Activated naive CD8-positive, alpha-beta T cell treated with anti-CD3 and anti-CD28 coated beads, Interleukin-2, amount 50 U/mL, for 24 hours (primary cell): ENCODE measurements around the gene ARHGAP24.
"Not testable (repeated sequence)": the region's sequence is repeated elsewhere in the genome, so short reads cannot be mapped to it uniquely, and the experiment has no call there.

Experiments used
- ATAC-seq: fragments of 150-1000 bp; cut with Tn5 transposase; one replicate; pipeline ENCODE4 v1.10.0; 2021
- DNase-seq: peaks from one replicate; pipeline ENCODE4 v3.0.0; 2021
- H3K27ac Mint-ChIP-seq: one replicate; pipeline ENCODE4 v1.8.0; 2021; ENCODE audit warnings: mild to moderate bottlenecking, mixed read lengths
- H3K27me3 Mint-ChIP-seq: one replicate; pipeline ENCODE4 v1.8.0; 2021; ENCODE audit warnings: mixed read lengths
- H3K36me3 Mint-ChIP-seq: one replicate; pipeline ENCODE4 v1.8.0; 2021; ENCODE audit warnings: low read depth, mixed read lengths
- H3K4me1 Mint-ChIP-seq: one replicate; pipeline ENCODE4 v1.8.0; 2021; ENCODE audit warnings: mixed read lengths
- H3K4me3 Mint-ChIP-seq: one replicate; pipeline ENCODE4 v1.8.0; 2021; ENCODE audit warnings: mild to moderate bottlenecking, moderate library complexity, mixed read lengths
- H3K9me3 Mint-ChIP-seq: one replicate; pipeline ENCODE4 v1.8.0; 2021; ENCODE audit warnings: mixed read lengths

The ARHGAP24 gene

DNA sequence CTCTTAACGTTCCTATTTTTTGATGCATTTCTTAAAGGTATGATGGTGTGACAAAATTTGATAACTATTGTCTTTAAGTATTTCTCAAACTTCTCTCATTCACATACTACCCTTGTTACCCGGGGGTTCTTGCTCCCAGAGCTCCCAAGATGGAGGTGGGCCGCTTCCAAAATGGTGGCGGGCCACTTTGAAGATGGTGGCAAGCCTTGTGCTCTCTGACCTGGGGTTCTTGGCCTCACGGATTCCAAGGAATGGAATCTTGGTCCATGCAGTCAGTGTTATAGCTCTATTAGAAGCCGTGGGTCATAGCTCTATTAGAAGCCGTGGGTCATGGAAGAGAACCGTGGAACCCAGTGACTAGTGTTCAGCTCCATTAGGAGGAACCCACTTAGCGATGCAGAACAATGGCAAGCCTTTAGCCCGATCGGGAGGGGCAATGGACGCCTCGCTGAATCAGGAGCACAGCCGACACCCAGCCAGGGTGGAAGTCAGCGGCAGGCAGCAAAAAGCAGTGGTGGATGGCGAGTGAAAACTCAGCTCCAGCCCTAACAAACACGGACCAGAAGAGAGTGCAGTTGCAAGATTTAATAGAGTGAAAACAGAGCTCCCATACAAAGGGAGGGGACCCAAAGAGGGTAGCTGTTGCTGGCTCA, 481.5 kb downstream of the ARHGAP24 start:
- H3K4me1 Mint-ChIP-seq: no peaks in the 10 kb centered on the region
- DNase-seq (no peak), ATAC-seq (no peak)
- H3K4me3 Mint-ChIP-seq: no peak overlapping the region
- H3K27ac Mint-ChIP-seq: no peak overlapping the region
- no peaks in the 10 kb centered on the region for H3K9me3 Mint-ChIP-seq
- H3K27me3 Mint-ChIP-seq: no peaks in the 10 kb centered on the region
- no peaks in the 10 kb centered on the region for H3K36me3 Mint-ChIP-seq

DNA sequence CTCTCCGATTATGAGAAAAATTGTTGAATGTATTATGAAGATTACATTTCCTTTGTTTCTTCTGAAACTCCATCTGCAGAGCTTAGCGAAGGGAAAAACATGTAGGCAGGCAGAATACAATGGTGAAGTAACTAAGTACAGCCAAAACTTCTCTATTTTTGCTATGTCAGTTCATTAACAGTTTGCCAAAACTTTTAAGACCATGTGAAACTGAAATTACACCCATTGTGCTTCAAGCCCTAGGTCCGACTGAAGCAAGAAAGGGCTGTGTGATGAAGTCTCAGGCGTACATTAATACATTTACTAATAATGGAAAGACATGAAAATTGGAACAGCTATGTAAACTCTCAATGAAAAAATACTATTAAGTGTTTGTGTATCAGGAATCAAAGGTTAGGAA, 486.9 kb downstream of the ARHGAP24 start:
- Mint-ChIP-seq H3K27ac (no peak overlapping the region), H3K27me3 (no peaks in the 10 kb centered on the region)
- ATAC-seq: no peak

GRCh38 chr4:85963231-85963630, 488.3 kb downstream of the ARHGAP24 start:
- no peak overlapping the region for H3K27ac Mint-ChIP-seq
- DNase-seq (no peak), ATAC-seq (no peak)
- H3K9me3 Mint-ChIP-seq: peaks cover 4% of the 10 kb centered on the region
- no peak overlapping the region for H3K4me3 Mint-ChIP-seq
- H3K27me3 Mint-ChIP-seq: no peaks in the 10 kb centered on the region
- no peaks in the 10 kb centered on the region for H3K36me3 Mint-ChIP-seq
- H3K4me1 Mint-ChIP-seq: no peaks in the 10 kb centered on the region

More for the DNA sequence above, 486.9 kb downstream of the ARHGAP24 start:
- no peaks in the 10 kb centered on the region for H3K4me1 Mint-ChIP-seq
- H3K9me3 Mint-ChIP-seq: peaks cover 4% of the 10 kb centered on the region
- no peak overlapping the region for H3K4me3 Mint-ChIP-seq
- no peak for DNase-seq
- H3K36me3 Mint-ChIP-seq: no peaks in the 10 kb centered on the region

GRCh38 chr4:85964298-85964697, 489.3 kb downstream of the ARHGAP24 start:
- Mint-ChIP-seq H3K9me3 (peaks cover 4% of the 10 kb centered on the region), H3K4me1 (no peaks in the 10 kb centered on the region), H3K36me3 (no peaks in the 10 kb centered on the region), H3K27me3 (no peaks in the 10 kb centered on the region), H3K27ac (no peak overlapping the region), H3K4me3 (no peak overlapping the region)
- no peak for DNase-seq
- ATAC-seq: no peak

DNA sequence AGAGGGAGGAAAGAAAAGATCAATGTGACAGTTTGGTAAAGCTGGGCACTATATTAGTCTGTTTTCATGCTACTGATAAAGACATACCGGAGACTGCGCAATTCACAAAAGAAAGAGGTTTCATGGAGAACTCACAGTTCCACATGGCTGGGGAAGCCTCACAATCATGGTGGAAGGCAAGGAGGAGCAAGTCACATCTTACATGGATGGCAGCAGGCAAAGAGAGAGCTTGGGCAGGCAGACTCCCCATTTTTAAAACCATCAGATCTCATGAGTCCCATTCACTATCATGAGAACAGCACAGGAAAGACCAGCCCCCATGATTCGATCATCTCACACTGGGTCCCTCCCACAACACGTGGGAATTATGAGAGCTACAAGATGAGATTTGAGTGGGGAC, 490.1 kb downstream of the ARHGAP24 start:
- ATAC-seq, H3K9me3 Mint-ChIP-seq: not testable (repeated sequence)

DNA sequence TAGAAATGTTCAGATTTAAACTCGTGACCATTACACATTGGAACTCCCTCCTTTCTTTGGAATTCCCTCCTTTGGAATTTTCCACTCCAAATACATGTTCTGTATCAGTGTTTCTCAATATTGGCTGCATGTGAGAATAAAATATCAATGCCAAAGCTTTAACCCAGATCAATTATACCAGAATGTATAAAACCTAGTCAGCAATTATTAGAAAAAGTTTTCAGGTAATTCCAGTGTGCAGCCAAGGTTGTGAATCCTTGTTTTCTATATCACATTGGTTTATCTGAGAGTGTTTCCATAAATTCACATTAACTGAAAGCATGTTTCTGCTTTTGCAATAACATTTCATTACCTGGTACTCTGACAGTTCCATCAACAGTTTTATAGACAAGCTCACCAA, 490.6 kb downstream of the ARHGAP24 start:
- Mint-ChIP-seq H3K27ac (no peak overlapping the region), H3K36me3 (no peaks in the 10 kb centered on the region), H3K9me3 (peaks cover 4% of the 10 kb centered on the region), H3K4me1 (no peaks in the 10 kb centered on the region), H3K4me3 (no peak overlapping the region), H3K27me3 (no peaks in the 10 kb centered on the region)
- ATAC-seq (no peak), DNase-seq (no peak)

More for the DNA sequence above, 490.1 kb downstream of the ARHGAP24 start:
- not testable (repeated sequence) for H3K4me3 Mint-ChIP-seq, DNase-seq, H3K27ac Mint-ChIP-seq, H3K36me3 Mint-ChIP-seq, H3K27me3 Mint-ChIP-seq, H3K4me1 Mint-ChIP-seq

GRCh38 chr4:85966373-85966772, 491.4 kb downstream of the ARHGAP24 start:
- Mint-ChIP-seq H3K36me3 (no peaks in the 10 kb centered on the region), H3K4me1 (no peaks in the 10 kb centered on the region), H3K27me3 (no peaks in the 10 kb centered on the region), H3K4me3 (no peak overlapping the region), H3K27ac (no peak overlapping the region), H3K9me3 (peaks cover 4% of the 10 kb centered on the region)
- DNase-seq (no peak), ATAC-seq (no peak)

DNA sequence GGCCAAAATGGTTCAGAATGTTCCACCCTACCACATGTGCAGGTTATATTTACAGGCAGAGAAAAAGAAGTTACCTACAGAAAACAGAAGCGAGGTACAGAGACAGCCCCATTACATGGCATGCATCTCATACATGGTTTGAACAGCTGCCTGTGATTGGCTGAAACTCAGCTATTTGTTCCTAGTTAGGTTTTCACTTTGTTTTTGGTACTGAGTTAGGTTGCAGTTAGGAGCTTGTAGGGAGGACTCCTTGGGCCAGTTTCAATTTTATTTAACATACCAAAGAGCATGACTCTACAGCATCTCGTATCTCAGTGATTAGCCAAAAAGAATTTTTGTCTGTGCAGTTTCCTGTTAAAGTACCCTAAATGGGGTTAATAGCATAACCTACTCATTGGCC, 492.9 kb downstream of the ARHGAP24 start:
- H3K27ac Mint-ChIP-seq: no peak overlapping the region
- no peak for ATAC-seq
- H3K36me3 Mint-ChIP-seq: no peaks in the 10 kb centered on the region
- no peaks in the 10 kb centered on the region for H3K4me1 Mint-ChIP-seq
- H3K9me3 Mint-ChIP-seq: peaks cover 4% of the 10 kb centered on the region
- H3K4me3 Mint-ChIP-seq: no peak overlapping the region
- no peak for DNase-seq
- H3K27me3 Mint-ChIP-seq: no peaks in the 10 kb centered on the region

GRCh38 chr4:85968945-85969819, 494.2 kb downstream of the ARHGAP24 start:
- H3K36me3 Mint-ChIP-seq: no peaks in the 10 kb centered on the region
- no peak overlapping the region for H3K27ac Mint-ChIP-seq
- no peak overlapping the region for H3K4me3 Mint-ChIP-seq
- no peaks in the 10 kb centered on the region for H3K4me1 Mint-ChIP-seq
- H3K9me3 Mint-ChIP-seq: peaks cover 2% of the 10 kb centered on the region
- DNase-seq (no peak), ATAC-seq (no peak)
- no peaks in the 10 kb centered on the region for H3K27me3 Mint-ChIP-seq

- ATAC-seq (no peak), DNase-seq (no peak)
- Mint-ChIP-seq H3K4me3 (no peak overlapping the region), H3K36me3 (no peaks in the 10 kb centered on the region), H3K9me3 (no peaks in the 10 kb centered on the region), H3K27me3 (no peaks in the 10 kb centered on the region), H3K4me1 (no peaks in the 10 kb centered on the region), H3K27ac (no peak overlapping the region)
Measured at GRCh38 chr4:85970535-85970934, 495.6 kb downstream of the ARHGAP24 start.

DNA sequence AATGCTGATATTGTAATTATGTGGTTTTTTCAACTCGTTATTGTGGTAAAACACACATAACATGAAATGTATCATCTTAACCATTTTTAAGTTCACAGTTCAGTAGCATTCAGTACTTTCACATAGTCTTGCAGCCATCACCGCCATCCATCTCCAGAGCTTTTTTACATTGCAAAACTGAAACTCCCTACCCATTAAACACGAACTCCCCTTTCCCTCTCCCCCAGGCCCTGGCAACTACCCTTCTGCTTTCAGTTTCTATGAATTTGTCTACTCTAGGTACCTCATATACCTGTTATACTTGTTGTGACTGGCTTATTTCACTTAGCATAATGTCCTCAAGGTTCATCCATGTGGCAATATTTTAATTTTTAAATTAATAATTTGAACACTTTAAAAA, 504.3 kb downstream of the ARHGAP24 start:
- H3K4me3 Mint-ChIP-seq: no peak overlapping the region
- no peak for ATAC-seq
- H3K27me3 Mint-ChIP-seq: no peaks in the 10 kb centered on the region
- H3K4me1 Mint-ChIP-seq: no peaks in the 10 kb centered on the region
- H3K9me3 Mint-ChIP-seq: no peaks in the 10 kb centered on the region
- H3K27ac Mint-ChIP-seq: no peak overlapping the region
- H3K36me3 Mint-ChIP-seq: peaks cover 2% of the 10 kb centered on the region
- no peak for DNase-seq

DNA sequence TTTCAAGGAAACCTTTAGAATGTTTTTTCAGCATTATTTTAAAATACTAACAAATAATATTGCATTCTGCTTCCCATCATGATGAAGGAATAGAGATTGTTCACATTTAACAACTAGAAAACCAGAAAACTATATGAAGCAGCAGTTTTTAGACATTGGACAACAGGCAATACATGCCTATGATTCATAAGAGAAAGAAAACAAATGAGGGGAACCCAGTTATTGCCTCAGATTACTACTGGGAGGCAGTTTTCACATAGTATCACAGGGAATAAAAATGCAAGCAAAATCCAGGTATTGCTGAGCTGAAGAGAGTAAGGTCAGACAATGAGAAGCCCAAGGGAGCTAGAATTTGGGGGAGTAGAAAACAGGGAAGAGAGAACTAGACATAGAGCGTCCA, 511.3 kb downstream of the ARHGAP24 start:
- H3K27ac Mint-ChIP-seq: no peak overlapping the region
- no peaks in the 10 kb centered on the region for H3K4me1 Mint-ChIP-seq
- H3K36me3 Mint-ChIP-seq: no peaks in the 10 kb centered on the region
- H3K9me3 Mint-ChIP-seq: no peaks in the 10 kb centered on the region
- no peak for ATAC-seq
- H3K4me3 Mint-ChIP-seq: no peak overlapping the region
- H3K27me3 Mint-ChIP-seq: no peaks in the 10 kb centered on the region
- no peak for DNase-seq

DNA sequence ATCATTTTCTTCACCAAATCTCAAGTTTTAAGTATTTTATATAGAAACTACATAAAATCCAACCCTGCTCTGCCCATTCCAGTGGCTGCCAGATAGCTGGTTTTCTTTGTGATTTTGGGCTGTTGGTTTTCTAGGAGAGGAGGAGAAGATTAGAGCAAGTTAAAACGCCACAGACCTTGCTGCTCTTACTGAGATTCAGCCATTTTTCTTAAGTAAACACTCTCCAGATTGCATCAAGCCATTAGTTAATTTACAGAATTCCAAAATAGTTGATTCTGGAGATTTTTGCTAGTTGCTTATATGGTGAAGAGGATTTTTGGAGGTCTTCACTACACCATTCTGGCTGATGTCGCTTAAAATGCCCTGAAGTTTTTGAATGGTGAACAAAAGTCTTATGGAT, 518.7 kb downstream of the ARHGAP24 start:
- ATAC-seq: no peak
- Mint-ChIP-seq H3K36me3 (no peaks in the 10 kb centered on the region), H3K9me3 (no peaks in the 10 kb centered on the region), H3K27me3 (no peaks in the 10 kb centered on the region), H3K4me3 (no peak overlapping the region), H3K4me1 (peaks cover 2% of the 10 kb centered on the region), H3K27ac (no peak overlapping the region)
- no peak for DNase-seq

DNA sequence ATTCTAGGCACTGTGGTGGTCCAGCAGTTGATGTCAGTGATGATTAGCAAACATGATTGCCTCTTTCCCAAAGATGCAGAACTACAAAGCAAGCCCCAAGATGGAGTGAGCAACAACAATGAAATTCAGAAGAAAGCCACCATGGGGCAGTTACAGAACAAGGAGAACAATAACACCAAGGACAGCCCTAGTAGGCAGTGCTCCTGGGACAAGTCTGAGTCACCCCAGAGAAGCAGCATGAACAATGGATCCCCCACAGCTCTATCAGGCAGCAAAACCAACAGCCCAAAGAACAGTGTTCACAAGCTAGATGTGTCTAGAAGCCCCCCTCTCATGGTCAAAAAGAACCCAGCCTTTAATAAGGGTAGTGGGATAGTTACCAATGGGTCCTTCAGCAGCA, 519.6 kb downstream of the ARHGAP24 start:
- DNase-seq (no peak), ATAC-seq (no peak)
- no peaks in the 10 kb centered on the region for H3K36me3 Mint-ChIP-seq
- H3K9me3 Mint-ChIP-seq: no peaks in the 10 kb centered on the region
- H3K27me3 Mint-ChIP-seq: no peaks in the 10 kb centered on the region
- H3K4me3 Mint-ChIP-seq: no peak overlapping the region
- no peak overlapping the region for H3K27ac Mint-ChIP-seq
- H3K4me1 Mint-ChIP-seq: peaks cover 2% of the 10 kb centered on the region

DNA sequence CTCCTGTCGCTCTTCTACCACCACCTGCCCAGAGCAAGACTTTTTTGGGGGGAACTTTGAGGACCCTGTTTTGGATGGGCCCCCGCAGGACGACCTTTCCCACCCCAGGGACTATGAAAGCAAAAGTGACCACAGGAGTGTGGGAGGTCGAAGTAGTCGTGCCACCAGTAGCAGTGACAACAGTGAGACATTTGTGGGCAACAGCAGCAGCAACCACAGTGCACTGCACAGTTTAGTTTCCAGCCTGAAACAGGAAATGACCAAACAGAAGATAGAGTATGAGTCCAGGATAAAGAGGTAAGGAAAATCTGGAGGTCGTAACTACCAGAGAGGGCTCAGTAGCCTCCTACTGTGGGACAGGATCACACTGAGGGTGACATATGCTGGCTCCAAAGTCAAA, 520.4 kb downstream of the ARHGAP24 start:
- peaks cover 2% of the 10 kb centered on the region for H3K4me1 Mint-ChIP-seq
- H3K9me3 Mint-ChIP-seq: no peaks in the 10 kb centered on the region
- H3K27ac Mint-ChIP-seq: no peak overlapping the region

More for the DNA sequence above, 520.4 kb downstream of the ARHGAP24 start:
- Mint-ChIP-seq H3K36me3 (no peaks in the 10 kb centered on the region), H3K27me3 (no peaks in the 10 kb centered on the region), H3K4me3 (no peak overlapping the region)
- peak; percentile 75 for ATAC-seq
- DNase-seq: no peak
